Fibroblast of skin of back (primary cell): ENCODE measurements around the gene ARMH2. TPM values are rescaled to one million over a fixed set of nuclear protein-coding genes. Genes with fewer than 3 reads are reported as not detected.

Source experiments
- DNase-seq: peaks from one replicate; pipeline ENCODE4 v3.0.0-alpha.2; 2013
- polyA plus RNA-seq, 2 experiments: library from polyadenylated mRNA; unstranded; fragments of 120-200 nt; gene quantifications; one replicate each; pipeline ENCODE4 v1.2.1, GENCODE V29; 2013; ENCODE audit not compliant: insufficient read length in 2 of 2

The ARMH2 gene
- polyA plus RNA-seq (2013, experiment 1 of 2; ENCODE audit: insufficient read length) = not detected
- polyA plus RNA-seq (2013, experiment 2 of 2; ENCODE audit: insufficient read length) = not detected

DNA sequence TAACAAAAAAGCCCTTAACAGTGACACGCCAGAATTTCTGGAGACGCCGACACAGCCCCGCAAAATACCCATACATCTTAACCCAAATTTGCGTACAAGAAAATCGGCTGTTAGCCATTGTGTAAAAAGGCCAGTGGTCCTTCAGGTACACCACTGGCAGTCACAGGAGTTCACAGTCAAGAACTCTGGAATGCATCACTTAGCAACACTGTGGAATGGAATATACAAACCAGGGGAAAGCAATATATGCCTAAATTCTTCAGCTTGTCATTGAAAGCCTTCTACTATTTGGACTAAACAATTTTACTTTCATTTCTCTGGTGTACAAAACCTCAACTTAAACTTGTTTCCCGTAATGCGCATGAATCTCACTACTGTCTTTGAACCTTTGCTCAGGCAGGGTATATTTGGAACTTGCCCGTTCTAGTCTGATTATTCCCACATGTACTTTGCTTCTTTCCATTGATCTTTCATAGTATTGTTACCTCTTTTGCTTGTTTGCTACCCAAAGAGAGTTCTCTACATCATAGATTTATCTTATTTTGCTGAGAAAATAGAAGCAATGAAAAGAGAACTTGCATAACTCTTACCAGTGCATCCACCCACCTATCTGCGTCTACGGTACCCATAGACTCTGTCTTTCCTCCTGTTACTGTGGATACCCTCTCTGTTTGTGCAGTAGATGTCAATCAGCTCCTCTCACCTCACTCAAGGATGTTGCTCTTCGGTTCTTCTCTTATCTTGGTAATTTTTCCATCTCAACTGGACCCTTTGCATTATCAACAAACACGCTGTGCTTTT, at the start of gene ARMH2:
ARMH2 (minus strand) TSS at position 178 of the 801 bp plus-strand sequence; CDS start at position 118, 60 bp downstream.
- DNase-seq = peak; percentile 28

GRCh38 chr6:24848461-24848860, 49.7 kb upstream of the ARMH2 start:
- DNase-seq = no peak

- DNase-seq = no peak
Measured at GRCh38 chr6:24847402-24847801, 48.7 kb upstream of the ARMH2 start.

DNA sequence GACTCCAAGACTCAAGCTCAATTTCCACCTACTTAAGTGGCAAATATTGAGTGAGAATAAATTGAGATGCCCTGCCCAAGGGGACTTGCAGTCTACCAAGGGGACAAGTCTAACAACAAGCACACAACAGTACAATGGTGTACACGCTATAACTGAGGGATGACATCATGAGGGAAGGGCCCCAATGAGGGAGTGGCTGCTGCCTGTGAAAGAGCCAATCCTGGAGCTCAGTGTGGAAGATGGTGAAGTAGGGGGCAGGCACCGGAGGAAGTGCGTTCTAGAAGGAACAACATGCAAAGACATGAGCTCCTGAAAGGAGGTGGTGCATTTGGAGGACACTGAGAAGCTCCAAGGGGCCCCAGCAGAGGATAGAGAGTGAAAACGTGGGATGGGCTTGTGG, 46.9 kb upstream of the ARMH2 start:
- no peak for DNase-seq

GRCh38 chr6:24844903-24845302, 46.2 kb upstream of the ARMH2 start:
- DNase-seq = no peak

GRCh38 chr6:24844061-24844460, 45.3 kb upstream of the ARMH2 start:
- no peak for DNase-seq

DNA sequence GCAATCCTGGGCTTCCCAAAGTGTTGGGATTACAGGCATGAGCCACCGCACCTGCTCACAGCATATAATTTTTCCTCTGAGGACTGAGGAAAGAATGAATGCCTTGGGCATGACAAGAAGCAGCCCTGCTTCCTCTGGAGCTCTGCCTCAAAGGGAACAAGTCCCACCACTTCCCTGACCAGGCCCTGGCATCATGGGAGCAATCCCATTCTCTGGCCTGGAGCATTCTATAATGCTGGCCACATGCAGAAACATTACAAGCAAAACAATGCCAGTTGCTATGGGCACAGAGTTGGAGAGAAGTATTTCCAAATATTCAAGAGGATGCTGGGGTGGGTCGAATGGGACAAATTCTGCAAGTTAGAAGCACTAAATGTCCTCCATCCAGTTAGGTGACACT, 41.5 kb upstream of the ARMH2 start:
- DNase-seq = no peak

- no peak for DNase-seq
Measured at GRCh38 chr6:24838994-24839393, 40.3 kb upstream of the ARMH2 start.

GRCh38 chr6:24838081-24838480, 39.4 kb upstream of the ARMH2 start:
- DNase-seq = no peak

DNA sequence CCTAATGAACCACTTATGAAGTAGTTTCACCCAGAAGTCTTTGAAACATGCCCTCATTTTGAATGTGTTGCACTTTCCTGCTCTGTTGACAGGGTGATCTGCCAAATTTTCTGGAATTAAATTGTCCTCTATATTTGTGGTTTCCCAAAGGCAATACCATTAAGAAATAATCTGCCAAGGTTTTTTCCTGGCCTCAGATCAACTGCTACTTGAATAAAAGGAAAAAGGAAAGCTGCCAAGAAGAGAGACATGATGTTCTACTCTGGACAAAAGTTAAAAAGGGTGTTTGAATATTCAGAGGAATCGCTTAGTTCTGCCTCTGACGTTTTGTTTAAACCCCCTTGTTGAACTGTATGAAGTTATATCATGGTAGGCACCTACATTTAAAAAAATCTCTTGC, 37.4 kb upstream of the ARMH2 start:
- no peak for DNase-seq

- no peak for DNase-seq
Measured at GRCh38 chr6:24833711-24834386, 35.1 kb upstream of the ARMH2 start.

DNA sequence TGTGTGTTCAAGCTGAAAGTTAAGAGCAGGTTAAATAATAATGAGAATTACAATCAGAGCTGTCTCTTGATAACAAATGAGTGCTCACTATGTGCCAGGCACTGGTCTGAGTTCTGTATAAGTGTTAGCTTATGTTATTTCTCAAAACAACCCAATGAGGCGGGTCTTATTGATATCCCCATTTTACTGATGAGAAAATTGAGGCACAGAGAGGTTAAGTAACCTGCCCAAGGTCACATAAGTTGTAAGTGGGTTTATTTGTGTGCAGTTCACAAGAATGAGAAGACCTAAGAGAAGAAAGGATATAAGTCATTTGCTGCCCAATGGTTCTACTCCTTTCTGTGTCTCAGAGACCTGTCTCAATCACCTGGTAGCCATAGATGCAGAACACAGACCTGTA, 34.1 kb upstream of the ARMH2 start:
- DNase-seq = no peak

- peak; percentile 83 for DNase-seq
Measured at GRCh38 chr6:24831771-24832716, 33.3 kb upstream of the ARMH2 start.

DNA sequence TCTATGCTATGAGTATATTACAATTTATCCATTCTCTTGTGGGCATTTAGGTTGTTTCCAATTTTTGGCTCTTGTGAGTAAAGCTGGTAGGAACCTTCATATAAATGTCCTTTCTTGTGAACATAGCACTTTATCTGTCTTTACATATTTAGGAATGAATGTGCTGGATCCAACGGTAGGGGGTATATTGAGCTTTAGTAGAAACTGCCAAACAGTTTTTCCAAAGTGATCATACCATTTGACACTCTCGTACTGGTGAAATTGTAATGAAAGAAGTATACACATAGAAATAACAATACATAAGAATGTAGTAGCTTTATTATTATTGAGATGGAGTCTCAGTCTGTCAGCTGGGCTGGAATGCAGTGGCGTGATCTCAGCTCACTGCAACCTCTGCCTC, 30.9 kb upstream of the ARMH2 start:
- no peak for DNase-seq

GRCh38 chr6:24827970-24828369, 29.3 kb upstream of the ARMH2 start:
- no peak for DNase-seq

DNA sequence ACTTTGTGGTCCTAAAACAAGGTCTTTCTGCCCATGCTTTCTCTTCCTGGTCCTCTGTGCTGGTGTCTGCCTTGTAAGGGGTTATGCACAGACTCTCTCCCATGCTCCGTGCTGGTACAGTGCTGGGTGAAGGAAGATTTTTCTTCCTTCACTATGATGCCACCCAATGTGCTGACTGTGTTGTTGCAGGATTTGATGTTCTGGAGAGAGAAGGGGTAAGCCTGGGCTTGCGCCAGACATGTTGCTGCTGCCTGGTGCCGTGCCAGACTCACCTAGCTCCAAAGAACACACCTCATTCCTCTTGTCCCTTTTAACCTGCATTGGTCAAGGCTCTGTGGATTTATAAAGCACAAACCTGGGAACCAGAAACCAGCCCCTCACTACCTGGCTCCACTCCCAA, 28.4 kb upstream of the ARMH2 start:
- DNase-seq = no peak

- DNase-seq = no peak
Measured at GRCh38 chr6:24825130-24825630, 26.5 kb upstream of the ARMH2 start.

DNA sequence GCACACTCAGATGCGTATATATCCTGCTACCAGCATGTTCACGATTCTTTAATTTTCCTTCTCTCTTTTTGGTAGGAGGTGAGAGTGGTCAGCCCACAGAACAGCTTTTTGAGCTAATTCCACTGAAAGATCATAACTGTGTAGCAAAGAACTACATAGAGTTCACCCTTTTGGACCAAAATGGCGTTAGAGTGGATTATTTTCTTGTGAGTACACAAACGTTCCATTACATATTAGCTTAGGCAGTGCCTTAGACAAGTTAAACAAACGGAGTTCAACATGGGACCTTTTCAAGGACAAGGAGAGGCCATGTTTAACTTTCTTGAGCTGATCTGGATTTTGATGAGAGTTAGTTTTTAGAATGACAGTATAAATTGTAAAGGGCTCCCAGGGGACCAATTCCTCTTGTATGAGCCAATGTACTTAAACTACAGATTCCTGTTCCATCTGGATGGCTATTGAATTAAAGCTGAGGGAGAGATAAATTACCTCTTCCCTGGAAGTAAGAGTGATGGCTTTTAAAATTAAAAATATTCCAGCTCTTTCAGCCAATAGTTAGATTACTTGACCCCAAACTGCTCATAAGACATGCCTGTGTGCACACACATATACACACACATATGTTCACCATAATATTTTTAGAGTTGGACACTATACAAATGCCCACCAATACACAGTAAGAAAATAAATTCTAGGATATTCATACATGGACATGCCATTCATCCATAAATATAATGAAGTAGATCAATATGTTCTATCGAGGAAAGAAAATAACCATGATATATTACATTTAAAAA, 25.6 kb upstream of the ARMH2 start:
- DNase-seq = peak; percentile 77

- no peak for DNase-seq
Measured at GRCh38 chr6:24823185-24823584, 24.5 kb upstream of the ARMH2 start.

GRCh38 chr6:24822696-24823095, 24.0 kb upstream of the ARMH2 start:
- DNase-seq = no peak

DNA sequence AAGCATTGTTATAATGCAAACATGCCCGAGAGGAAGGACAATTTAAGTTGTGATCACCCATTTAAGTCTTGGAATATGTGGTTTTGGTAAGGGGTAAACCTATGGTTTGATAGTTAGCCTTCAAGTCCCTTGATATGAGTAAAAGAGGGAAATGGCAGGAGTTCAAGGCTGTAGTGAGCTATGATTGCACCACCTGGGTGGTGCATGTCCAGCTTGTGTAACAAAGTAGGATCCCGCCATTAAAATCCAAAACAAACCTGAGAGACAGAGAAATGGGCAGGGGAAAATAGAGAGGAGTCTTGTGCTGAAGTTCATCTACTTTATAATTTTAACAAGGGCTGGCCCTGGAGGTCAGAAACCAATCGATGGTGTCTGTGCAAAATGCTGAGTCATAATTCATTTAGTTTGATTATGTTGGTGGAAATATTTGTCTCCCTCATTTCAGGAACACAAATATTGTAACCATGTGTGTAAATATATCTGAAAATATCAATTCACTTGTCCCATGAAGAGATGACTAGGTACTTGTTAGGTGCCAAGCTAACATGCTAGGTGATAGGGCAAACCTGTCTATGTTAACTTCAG, 23.2 kb upstream of the ARMH2 start:
- DNase-seq = no peak
